GM23338 (cell line): ENCODE data around the gene GRK5.

Source experiments
- CTCF ChIP-seq, 2 experiments: fragments of 200-600 bp in 1 of 2; sonication (generic) in 1 of 2; conservative IDR thresholded peaks; 2 replicates each; pipeline versions ENCODE4 v1.5.1 to v1.6.1; 2016 to 2017; ENCODE audit warnings: antibody characterized with exemption in 2 of 2, low read depth in 2 of 2, mild to moderate bottlenecking in 2 of 2, moderate library complexity in 1 of 2
- POLR2AphosphoS5 ChIP-seq: IDR thresholded peaks from 2 replicates; pipeline ENCODE4 v1.6.1; 2016; ENCODE audit warnings: antibody characterized with exemption, low read depth
- REST ChIP-seq: IDR thresholded peaks from one replicate; pipeline ENCODE4 v1.6.1; 2018; ENCODE audit warnings: antibody characterized with exemption; ENCODE audit not compliant: unreplicated experiment

- TF ChIP-seq POLR2AphosphoS5 (no peak), REST (no peak), CTCF (conservative IDR thresholded peaks at IDR 0.05; ENCODE audit: low read depth in 2 of 2) (no peak)
Measured at GRCh38 chr10:119468542-119469324, 261.4 kb downstream of the GRK5 start.
